Measurements from ENCODE around the gene S100A11. TPM values are rescaled to one million over a fixed set of nuclear protein-coding genes. Genes with fewer than 3 reads are reported as not detected.

Gene S100A11
- polyA plus RNA-seq, 1 experiment = 1,269 TPM

DNA sequence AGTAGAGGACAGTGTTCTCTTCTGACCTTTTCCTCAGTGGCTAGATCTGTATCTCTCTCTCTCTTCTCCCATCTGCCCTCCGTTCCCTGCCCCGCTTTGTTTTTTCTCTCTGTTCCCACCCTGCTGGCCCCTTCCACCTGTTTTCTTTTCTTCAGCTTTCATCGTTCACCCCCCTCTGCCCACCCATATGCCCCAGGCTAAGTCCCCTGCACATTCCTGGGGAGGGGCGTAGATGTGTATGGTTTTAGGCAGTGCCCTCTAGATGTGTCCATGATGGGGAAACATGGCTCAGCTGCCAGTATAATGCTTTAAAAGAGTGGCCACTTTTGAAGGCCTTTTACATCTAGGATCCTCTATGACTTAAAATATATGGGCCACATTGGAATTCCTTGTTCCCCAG is 13.6 kb downstream of the S100A11 start:
- DNase-seq (ENCODE audit: low read depth) = no peak
- TF ChIP-seq, protein P1, sequence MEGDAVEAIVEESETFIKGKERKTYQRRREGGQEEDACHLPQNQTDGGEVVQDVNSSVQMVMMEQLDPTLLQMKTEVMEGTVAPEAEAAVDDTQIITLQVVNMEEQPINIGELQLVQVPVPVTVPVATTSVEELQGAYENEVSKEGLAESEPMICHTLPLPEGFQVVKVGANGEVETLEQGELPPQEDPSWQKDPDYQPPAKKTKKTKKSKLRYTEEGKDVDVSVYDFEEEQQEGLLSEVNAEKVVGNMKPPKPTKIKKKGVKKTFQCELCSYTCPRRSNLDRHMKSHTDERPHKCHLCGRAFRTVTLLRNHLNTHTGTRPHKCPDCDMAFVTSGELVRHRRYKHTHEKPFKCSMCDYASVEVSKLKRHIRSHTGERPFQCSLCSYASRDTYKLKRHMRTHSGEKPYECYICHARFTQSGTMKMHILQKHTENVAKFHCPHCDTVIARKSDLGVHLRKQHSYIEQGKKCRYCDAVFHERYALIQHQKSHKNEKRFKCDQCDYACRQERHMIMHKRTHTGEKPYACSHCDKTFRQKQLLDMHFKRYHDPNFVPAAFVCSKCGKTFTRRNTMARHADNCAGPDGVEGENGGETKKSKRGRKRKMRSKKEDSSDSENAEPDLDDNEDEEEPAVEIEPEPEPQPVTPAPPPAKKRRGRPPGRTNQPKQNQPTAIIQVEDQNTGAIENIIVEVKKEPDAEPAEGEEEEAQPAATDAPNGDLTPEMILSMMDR (IDR thresholded peaks at IDR 0.05; ENCODE audit: insufficient read depth, low read depth, low read length) = no peak
- Histone ChIP-seq H3K36me3 (ENCODE audit: control insufficient read depth, insufficient read depth, low read length) (no peaks in the 10 kb centered on the region), H3K4me3 (ENCODE audit: low read depth, low read length) (no peak overlapping the region), H3K27me3 (ENCODE audit: control insufficient read depth, insufficient read depth, low read length) (peaks cover 6% of the 10 kb centered on the region)
- ChIA-PET CTCF (interaction anchor here (1.0 to 1.6 kb wide), 4 partner anchors 10 to 88 kb away, joined by 4 to 6 read pairs (median 6); no protein-coding TSS in a partner anchor), POLR2A (no interaction called here)

DNA sequence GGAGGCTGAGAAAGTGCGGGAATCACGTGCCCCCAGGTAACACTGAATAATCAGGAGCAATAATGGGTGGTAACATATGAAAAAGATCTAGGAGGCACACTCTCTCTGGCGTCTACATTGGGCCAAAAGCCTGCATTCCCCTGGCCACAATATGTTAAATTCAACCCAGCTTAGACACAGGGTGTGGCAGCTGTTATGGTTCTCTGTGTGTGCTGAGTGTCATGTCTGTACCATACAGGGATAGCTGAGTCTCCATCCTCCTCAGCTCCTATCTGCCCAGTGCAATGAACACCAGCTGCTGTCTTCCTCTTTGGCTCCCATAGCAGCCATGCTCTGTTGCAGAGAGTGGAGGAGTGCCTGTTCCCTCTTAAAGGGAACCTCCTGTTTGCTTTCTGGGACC is 14.3 kb downstream of the S100A11 start:
- peaks cover 6% of the 10 kb centered on the region for H3K27me3 ChIP-seq (ENCODE audit: control insufficient read depth, insufficient read depth, low read length)
- ChIA-PET POLR2A (no interaction called here), CTCF (interaction anchor here (0.9 to 1.5 kb wide), 4 partner anchors 9 to 26 kb away, joined by 3 to 6 read pairs (median 4); no protein-coding TSS in a partner anchor)
- no peak for DNase-seq (ENCODE audit: low read depth)
- TF ChIP-seq, protein P1 (IDR thresholded peaks at IDR 0.05; ENCODE audit: insufficient read depth, low read depth, low read length) = no peak
- H3K4me3 ChIP-seq (ENCODE audit: low read depth, low read length) = no peak overlapping the region
- H3K36me3 ChIP-seq (ENCODE audit: control insufficient read depth, insufficient read depth, low read length) = no peaks in the 10 kb centered on the region

DNA sequence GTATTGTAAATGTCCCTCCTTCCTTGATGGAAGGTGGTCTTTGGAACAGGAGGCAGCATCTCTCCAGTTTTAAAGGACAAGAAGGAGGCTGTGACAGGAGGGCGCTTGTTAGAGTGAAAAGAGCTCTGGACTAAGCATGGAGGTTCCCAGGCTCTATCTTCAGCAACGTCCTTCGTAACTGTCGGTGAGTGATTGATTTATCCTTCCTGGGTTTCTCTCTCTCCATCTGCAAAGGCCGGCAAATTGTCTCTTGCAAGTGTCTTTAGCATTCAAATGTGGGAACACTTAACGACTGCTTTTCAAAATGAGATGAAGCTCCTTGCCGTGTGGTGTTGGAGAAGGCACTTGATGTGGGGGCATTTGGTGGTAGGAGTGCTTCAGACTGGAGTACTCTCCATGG is 15.2 kb downstream of the S100A11 start:
- TF ChIP-seq, protein P1 (IDR thresholded peaks at IDR 0.05; ENCODE audit: insufficient read depth, low read depth, low read length) = no peak
- CTCF ChIA-PET = interaction anchor here (1.0 to 1.5 kb wide), 3 partner anchors 8 to 54 kb away, joined by 3 to 6 read pairs (median 3); no protein-coding TSS in a partner anchor
- H3K36me3 ChIP-seq (ENCODE audit: control insufficient read depth, insufficient read depth, low read length) = no peaks in the 10 kb centered on the region
- no peak overlapping the region for H3K4me3 ChIP-seq (ENCODE audit: low read depth, low read length)
- no peak for DNase-seq (ENCODE audit: low read depth)
- POLR2A ChIA-PET = no interaction called here
- H3K27me3 ChIP-seq (ENCODE audit: control insufficient read depth, insufficient read depth, low read length) = peaks cover 6% of the 10 kb centered on the region

DNA sequence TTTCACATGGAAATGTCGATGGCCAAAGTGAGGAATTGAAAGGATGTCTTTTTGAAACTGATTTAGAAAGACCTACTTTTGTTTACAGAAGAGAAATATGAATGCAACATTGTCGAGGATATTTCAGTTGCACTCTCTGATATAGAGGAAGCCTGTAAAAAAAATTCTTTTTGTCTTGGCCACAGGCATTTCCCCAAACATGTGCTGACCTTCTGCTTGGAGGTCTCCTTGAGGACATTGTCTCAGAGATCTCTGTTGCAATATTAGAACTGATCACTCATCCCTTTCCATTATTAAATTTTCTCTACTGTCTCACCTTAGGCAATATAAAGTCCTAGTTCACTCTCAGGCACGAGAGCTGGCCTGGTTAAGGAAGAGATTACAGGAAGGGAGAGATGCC is 16.0 kb downstream of the S100A11 start:
- POLR2A ChIA-PET = no interaction called here
- no peak overlapping the region for H3K4me3 ChIP-seq (ENCODE audit: low read depth, low read length)

DNA sequence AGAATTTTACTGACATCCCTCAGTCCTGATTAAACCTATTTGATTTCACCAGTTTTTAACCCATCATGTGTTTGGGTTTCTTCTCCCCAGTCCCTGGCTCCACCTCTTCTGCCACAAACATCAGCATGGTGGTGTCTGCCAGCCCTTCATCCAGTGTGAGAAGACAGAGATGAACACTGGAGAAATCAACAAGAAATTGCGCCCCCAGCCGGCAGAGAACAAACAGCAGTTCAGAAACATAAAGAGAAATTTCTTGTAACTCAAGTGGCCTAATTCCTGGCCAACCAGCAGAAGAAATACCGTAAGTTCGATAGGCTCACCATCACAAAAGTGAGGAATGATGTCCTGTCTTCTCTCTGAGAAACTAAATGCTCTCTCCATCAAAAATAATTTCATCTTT is 18.3 kb downstream of the S100A11 start:
- Histone ChIP-seq H3K36me3 (ENCODE audit: control insufficient read depth, insufficient read depth, low read length) (no peaks in the 10 kb centered on the region), H3K27me3 (ENCODE audit: control insufficient read depth, insufficient read depth, low read length) (peaks cover 7% of the 10 kb centered on the region), H3K4me3 (ENCODE audit: low read depth, low read length) (no peak overlapping the region)
- CTCF ChIA-PET = interaction anchor here (1.1 to 1.5 kb wide), 3 partner anchors 9 to 51 kb away, joined by 3 to 7 read pairs (median 5); no protein-coding TSS in a partner anchor
- DNase-seq (ENCODE audit: low read depth) = no peak
- POLR2A ChIA-PET = no interaction called here
- TF ChIP-seq, protein P1 (IDR thresholded peaks at IDR 0.05; ENCODE audit: insufficient read depth, low read depth, low read length) = peak; percentile 32; the same call in 1 of the 2 replicates

More for the DNA sequence above, 16.0 kb downstream of the S100A11 start:
- Histone ChIP-seq H3K36me3 (ENCODE audit: control insufficient read depth, insufficient read depth, low read length) (no peaks in the 10 kb centered on the region), H3K27me3 (ENCODE audit: control insufficient read depth, insufficient read depth, low read length) (peaks cover 6% of the 10 kb centered on the region)
- TF ChIP-seq, protein P1 (IDR thresholded peaks at IDR 0.05; ENCODE audit: insufficient read depth, low read depth, low read length) = no peak
- no peak for DNase-seq (ENCODE audit: low read depth)
- CTCF ChIA-PET = interaction anchor here (1.4 to 1.5 kb wide), 2 partner anchors 19 to 53 kb away, joined by 3 read pairs; no protein-coding TSS in a partner anchor

Data from BJ (cell line).